Mucosa of descending colon (tissue), 3 donors: ENCODE measurements around the gene MRPL55. TPM values are rescaled to one million over a fixed set of nuclear protein-coding genes. Genes with fewer than 3 reads are reported as not detected.

Experiments
- ATAC-seq: fragments of 200-7000 bp; cut with Tn5 transposase; one replicate; pipeline ENCODE4 v1.9.1; 2020; ENCODE audit warnings: mild to moderate bottlenecking, moderate library complexity
- DNase-seq, 3 donors: peaks; one replicate each; pipeline ENCODE4 v3.0.0-alpha.2; 2020
- H3K36me3 ChIP-seq: fragments of 200-600 bp; one replicate; pipeline ENCODE4 v1.8.0; 2021; ENCODE audit warnings: low read depth, mild to moderate bottlenecking
- H3K4me1 ChIP-seq: fragments of 200-600 bp; one replicate; pipeline ENCODE4 v1.8.0; 2021; ENCODE audit warnings: low read depth, mild to moderate bottlenecking
- H3K4me3 ChIP-seq: fragments of 200-600 bp; one replicate; pipeline ENCODE4 v1.8.0; 2021; ENCODE audit warnings: mild to moderate bottlenecking
- H3K9me3 ChIP-seq: fragments of 200-600 bp; one replicate; pipeline ENCODE4 v1.8.0; 2021; ENCODE audit warnings: mild to moderate bottlenecking
- CTCF ChIP-seq: fragments of 200-600 bp; IDR thresholded peaks from one replicate; pipeline ENCODE4 v1.8.0; 2022; ENCODE audit warnings: antibody characterized with exemption, mild to moderate bottlenecking
- intact Hi-C, 2 donors: fragments of 100-400 bp; cut with DNase I in 1 of 2; cut with micrococcal nuclease in 1 of 2; formaldehyde crosslinking; loops; one replicate each; pipeline versions ENCODE4 v1.11.0 to v1.11.1; 2022; cut with DNase I, micrococcal nuclease
- total RNA-seq, 3 donors: library from RNA; stranded (reverse); fragmentation: NEBNext Ultra II Directional in 2 of 3; extraction: Animal tissue kit (Norgen Biotek cat#: 25700) in 2 of 3; gene quantifications; one replicate each; pipeline versions ENCODE4 v1.2.1 to v1.2.4, GENCODE V29; 2021 to 2023
- donor health status: DM: no; HTN: no; CAD: no; lungs with moderate emphysema.
- donor health status: DM: no; HTN: no; CAD: no.
- donor health status: DM: no; HTN: yes; CAD: no.

Gene MRPL55
- total RNA-seq, 3 donors from 2014 or later, result 24.3 to 42.1 (median 37.3) TPM

- no peak overlapping the region for H3K4me3 ChIP-seq
- DNase-seq (no peak), ATAC-seq (no peak)
- H3K36me3 ChIP-seq, result no peaks in the 10 kb centered on the region
- H3K4me1 ChIP-seq, result peaks cover 9% of the 10 kb centered on the region
- no peaks in the 10 kb centered on the region for H3K9me3 ChIP-seq
- intact Hi-C loops, result no loop called here
- no peak for TF ChIP-seq CTCF
Measured at GRCh38 chr1:228110556-228110955, 1.5 kb upstream of the MRPL55 start.

GRCh38 chr1:228109962-228110488 is 926 bp upstream of the MRPL55 start:
- Histone ChIP-seq H3K36me3 (no peaks in the 10 kb centered on the region), H3K4me3 (peak overlapping the region; percentile 75), H3K4me1 (peaks cover 9% of the 10 kb centered on the region), H3K9me3 (no peaks in the 10 kb centered on the region)
- TF ChIP-seq CTCF, result no peak
- ATAC-seq (no peak), DNase-seq (peak in 1 of 3 donors; percentile 61)
- intact Hi-C loops, result no loop called here

DNA sequence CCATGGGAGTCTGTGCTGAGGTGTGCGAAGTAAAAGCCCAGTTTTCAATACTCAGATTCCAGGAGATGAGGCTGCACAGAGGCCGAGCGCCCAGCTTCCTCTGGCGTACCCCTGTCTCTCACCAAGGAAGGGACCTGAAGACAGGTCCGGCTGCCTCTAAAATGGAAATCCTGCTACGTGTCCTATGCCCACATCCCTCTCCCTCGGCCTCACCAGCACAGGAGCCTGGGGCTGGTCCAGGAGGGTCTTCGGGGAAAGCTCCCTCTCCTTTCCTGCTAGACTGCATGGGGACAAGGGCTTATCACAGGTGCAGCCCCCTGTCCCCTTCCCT is 392 bp downstream of the MRPL55 start:
- DNase-seq (no peak), ATAC-seq (peak; percentile 2)
- Histone ChIP-seq H3K4me3 (peak overlapping the region; percentile 75), H3K9me3 (no peaks in the 10 kb centered on the region), H3K36me3 (no peaks in the 10 kb centered on the region), H3K4me1 (peaks cover 11% of the 10 kb centered on the region)
- intact Hi-C loops, result no loop called here
- TF ChIP-seq CTCF, result no peak

DNA sequence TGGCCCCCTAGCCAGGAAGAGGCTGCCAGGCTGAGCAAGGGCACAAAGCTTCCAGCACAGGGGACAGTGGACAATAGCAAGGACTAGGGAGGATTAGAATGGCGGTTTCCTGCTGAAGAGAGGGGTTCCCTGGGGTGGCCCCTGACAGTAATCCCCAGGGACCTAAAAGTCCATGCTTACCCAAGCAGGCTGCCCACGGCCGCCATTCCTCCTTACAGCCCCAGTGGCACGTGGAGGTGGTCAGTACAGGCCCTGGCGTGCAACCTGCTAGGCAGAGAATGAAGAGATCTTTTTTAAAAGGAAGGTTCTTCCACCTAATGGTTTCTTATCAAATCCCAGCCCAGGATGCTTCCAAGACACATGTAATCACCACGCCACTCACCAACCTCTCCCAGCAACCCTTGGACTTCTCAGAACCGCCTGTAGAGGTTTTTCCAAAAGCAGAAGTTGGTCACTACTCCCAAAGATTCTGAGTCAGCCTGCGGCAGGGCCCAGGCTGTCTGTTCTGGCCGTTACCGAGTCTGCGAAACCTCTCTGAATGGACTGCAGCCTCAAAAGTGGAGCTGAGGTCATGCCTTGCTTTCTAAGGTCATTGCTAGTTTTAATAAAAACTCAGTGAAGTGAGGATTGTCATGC is 926 bp downstream of the MRPL55 start:
- Histone ChIP-seq H3K4me3 (no peak overlapping the region), H3K9me3 (no peaks in the 10 kb centered on the region), H3K36me3 (no peaks in the 10 kb centered on the region), H3K4me1 (peaks cover 14% of the 10 kb centered on the region)
- DNase-seq, result no peak
- intact Hi-C loops, result no loop called here
- TF ChIP-seq CTCF, result no peak
- ATAC-seq, result no peak

GRCh38 chr1:228107636-228108035 is 1.5 kb downstream of the MRPL55 start:
- DNase-seq (peak in 1 of 3 donors; percentile 40), ATAC-seq (no peak)
- H3K9me3 ChIP-seq, result no peaks in the 10 kb centered on the region
- H3K4me1 ChIP-seq, result peaks cover 14% of the 10 kb centered on the region
- no peak overlapping the region for H3K4me3 ChIP-seq
- intact Hi-C loops, result no loop called here
- no peak for TF ChIP-seq CTCF
- H3K36me3 ChIP-seq, result no peaks in the 10 kb centered on the region

GRCh38 chr1:228106800-228107054 is 2.4 kb downstream of the MRPL55 start:
- no peak for ATAC-seq
- intact Hi-C loops, result no loop called here
- no peaks in the 10 kb centered on the region for H3K9me3 ChIP-seq
- no peak for TF ChIP-seq CTCF
- H3K36me3 ChIP-seq, result no peaks in the 10 kb centered on the region
- H3K4me3 ChIP-seq, result no peak overlapping the region
- DNase-seq, result no peak
- peaks cover 18% of the 10 kb centered on the region for H3K4me1 ChIP-seq
